GM12878 (cell line): Measurements from ENCODE around the gene TMEM41B.
A peak's percentile ranks its signal among the peaks of the same experiment; 100 is the strongest.

Source experiments
- CREB1 ChIP-seq: IDR thresholded peaks from 2 replicates; pipeline ENCODE4 v1.6.1; 2012; ENCODE audit warnings: low read depth, mild to moderate bottlenecking, inconsistent platforms
- EP300 ChIP-seq, 2 experiments: fragments of 150-350 bp in 1 of 2; IDR thresholded peaks; 2 replicates each; pipeline ENCODE4 v1.6.1; 2011 to 2012; ENCODE audit warnings: low read depth in 2 of 2, low read length in 2 of 2, borderline replicate concordance in 1 of 2, improper control_type of control experiment in 1 of 2, inconsistent platforms in 1 of 2; ENCODE audit not compliant: control insufficient read depth in 1 of 2
- GATAD2B ChIP-seq: fragments of 450-650 bp; conservative IDR thresholded peaks from 2 replicates; pipeline ENCODE4 v1.6.1; 2017; ENCODE audit warnings: low read depth, mild to moderate bottlenecking, moderate library complexity
- POLR2AphosphoS5 ChIP-seq: IDR thresholded peaks from 2 replicates; pipeline ENCODE4 v1.6.1; 2011; ENCODE audit warnings: mild to moderate bottlenecking, low read length, inconsistent platforms
- SPI1 ChIP-seq: IDR thresholded peaks from 2 replicates; pipeline ENCODE4 v1.6.1; 2011; ENCODE audit warnings: low read depth, mild to moderate bottlenecking, low read length, moderate library complexity, borderline replicate concordance; ENCODE audit not compliant: insufficient read depth
- TF ChIP-seq, protein P1 (sequence below), 3 experiments: IDR thresholded peaks in 2 of 3; conservative IDR thresholded peaks in 1 of 3; 2 replicates each; pipeline ENCODE4 v1.5.1; 2011; ENCODE audit warnings: low read depth in 3 of 3, low read length in 3 of 3, mild to moderate bottlenecking in 3 of 3, control low read depth in 2 of 3, moderate library complexity in 2 of 3, inconsistent platforms in 1 of 3, mixed read lengths in 1 of 3; ENCODE audit not compliant: control insufficient read depth in 2 of 3, insufficient read depth in 1 of 3; ENCODE audit errors: extremely low read depth in 1 of 3
- TF ChIP-seq, protein P2 (sequence below): IDR thresholded peaks from 2 replicates; pipeline ENCODE4 v1.6.1; 2012; ENCODE audit warnings: improper control_type of control experiment, low read depth, low read length; ENCODE audit not compliant: insufficient replicate concordance

DNA sequence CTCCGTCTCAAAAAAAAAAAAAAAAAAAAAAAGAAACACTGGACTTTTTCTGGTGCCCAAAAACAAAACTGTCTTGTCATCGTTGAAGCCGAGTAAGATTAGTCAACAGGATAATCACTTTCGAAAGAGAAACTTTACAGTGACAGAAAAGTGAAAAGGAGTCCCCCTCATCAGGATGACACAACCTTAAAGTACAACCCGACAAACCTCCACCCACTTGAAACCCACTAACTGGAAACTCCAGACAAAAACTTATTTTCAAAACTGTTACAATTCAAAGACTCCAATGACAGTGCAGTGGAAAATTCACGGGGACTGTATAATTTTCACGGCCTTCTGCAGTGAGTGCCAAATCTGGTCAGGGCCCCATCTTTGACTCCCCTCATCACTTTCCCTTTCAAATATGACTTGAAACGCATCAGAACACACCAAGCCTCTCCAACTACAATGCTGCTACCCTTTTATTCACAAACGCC, 50.5 kb downstream of the TMEM41B start:
- peak; percentile 51; the same call in 1 of the 2 replicates for TF ChIP-seq CREB1
- no peak for TF ChIP-seq EP300 (IDR thresholded peaks at IDR 0.05; ENCODE audit: borderline replicate concordance in 1 of 2, control insufficient read depth in 1 of 2, low read depth in 2 of 2, low read length in 2 of 2)
- TF ChIP-seq SPI1: no peak
- TF ChIP-seq, protein P1, sequence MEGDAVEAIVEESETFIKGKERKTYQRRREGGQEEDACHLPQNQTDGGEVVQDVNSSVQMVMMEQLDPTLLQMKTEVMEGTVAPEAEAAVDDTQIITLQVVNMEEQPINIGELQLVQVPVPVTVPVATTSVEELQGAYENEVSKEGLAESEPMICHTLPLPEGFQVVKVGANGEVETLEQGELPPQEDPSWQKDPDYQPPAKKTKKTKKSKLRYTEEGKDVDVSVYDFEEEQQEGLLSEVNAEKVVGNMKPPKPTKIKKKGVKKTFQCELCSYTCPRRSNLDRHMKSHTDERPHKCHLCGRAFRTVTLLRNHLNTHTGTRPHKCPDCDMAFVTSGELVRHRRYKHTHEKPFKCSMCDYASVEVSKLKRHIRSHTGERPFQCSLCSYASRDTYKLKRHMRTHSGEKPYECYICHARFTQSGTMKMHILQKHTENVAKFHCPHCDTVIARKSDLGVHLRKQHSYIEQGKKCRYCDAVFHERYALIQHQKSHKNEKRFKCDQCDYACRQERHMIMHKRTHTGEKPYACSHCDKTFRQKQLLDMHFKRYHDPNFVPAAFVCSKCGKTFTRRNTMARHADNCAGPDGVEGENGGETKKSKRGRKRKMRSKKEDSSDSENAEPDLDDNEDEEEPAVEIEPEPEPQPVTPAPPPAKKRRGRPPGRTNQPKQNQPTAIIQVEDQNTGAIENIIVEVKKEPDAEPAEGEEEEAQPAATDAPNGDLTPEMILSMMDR (IDR thresholded peaks at IDR 0.05 in 2 of 3, conservative IDR thresholded peaks at IDR 0.05 in 1 of 3; ENCODE audit: control insufficient read depth in 2 of 3, extremely low read depth in 1 of 3, insufficient read depth in 1 of 3, low read depth in 3 of 3, low read length in 3 of 3): no peak
- TF ChIP-seq, protein P2, sequence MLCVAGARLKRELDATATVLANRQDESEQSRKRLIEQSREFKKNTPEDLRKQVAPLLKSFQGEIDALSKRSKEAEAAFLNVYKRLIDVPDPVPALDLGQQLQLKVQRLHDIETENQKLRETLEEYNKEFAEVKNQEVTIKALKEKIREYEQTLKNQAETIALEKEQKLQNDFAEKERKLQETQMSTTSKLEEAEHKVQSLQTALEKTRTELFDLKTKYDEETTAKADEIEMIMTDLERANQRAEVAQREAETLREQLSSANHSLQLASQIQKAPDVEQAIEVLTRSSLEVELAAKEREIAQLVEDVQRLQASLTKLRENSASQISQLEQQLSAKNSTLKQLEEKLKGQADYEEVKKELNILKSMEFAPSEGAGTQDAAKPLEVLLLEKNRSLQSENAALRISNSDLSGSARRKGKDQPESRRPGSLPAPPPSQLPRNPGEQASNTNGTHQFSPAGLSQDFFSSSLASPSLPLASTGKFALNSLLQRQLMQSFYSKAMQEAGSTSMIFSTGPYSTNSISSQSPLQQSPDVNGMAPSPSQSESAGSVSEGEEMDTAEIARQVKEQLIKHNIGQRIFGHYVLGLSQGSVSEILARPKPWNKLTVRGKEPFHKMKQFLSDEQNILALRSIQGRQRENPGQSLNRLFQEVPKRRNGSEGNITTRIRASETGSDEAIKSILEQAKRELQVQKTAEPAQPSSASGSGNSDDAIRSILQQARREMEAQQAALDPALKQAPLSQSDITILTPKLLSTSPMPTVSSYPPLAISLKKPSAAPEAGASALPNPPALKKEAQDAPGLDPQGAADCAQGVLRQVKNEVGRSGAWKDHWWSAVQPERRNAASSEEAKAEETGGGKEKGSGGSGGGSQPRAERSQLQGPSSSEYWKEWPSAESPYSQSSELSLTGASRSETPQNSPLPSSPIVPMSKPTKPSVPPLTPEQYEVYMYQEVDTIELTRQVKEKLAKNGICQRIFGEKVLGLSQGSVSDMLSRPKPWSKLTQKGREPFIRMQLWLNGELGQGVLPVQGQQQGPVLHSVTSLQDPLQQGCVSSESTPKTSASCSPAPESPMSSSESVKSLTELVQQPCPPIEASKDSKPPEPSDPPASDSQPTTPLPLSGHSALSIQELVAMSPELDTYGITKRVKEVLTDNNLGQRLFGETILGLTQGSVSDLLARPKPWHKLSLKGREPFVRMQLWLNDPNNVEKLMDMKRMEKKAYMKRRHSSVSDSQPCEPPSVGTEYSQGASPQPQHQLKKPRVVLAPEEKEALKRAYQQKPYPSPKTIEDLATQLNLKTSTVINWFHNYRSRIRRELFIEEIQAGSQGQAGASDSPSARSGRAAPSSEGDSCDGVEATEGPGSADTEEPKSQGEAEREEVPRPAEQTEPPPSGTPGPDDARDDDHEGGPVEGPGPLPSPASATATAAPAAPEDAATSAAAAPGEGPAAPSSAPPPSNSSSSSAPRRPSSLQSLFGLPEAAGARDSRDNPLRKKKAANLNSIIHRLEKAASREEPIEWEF: no peak
- TF ChIP-seq POLR2AphosphoS5: peak; percentile 48; the same call in 1 of the 2 replicates
- TF ChIP-seq GATAD2B: no peak
